Mesothelial cell of epicardium (in vitro differentiated cells): ENCODE data around the gene VSX1. TPM values are rescaled to one million over a fixed set of nuclear protein-coding genes. Genes with fewer than 3 reads are reported as not detected.

Experiments
- DNase-seq, 2 experiments: peaks; one replicate each; pipeline ENCODE4 v3.0.0; 2021; ENCODE audit warnings: low spot score in 2 of 2; ENCODE audit not compliant: unreplicated experiment in 2 of 2
- H3K27ac Mint-ChIP-seq: 2 replicates; pipeline ENCODE4 v1.8.0; 2021; ENCODE audit warnings: mixed read lengths
- H3K27me3 Mint-ChIP-seq: 2 replicates; pipeline ENCODE4 v1.8.0; 2021; ENCODE audit warnings: low read depth, mixed read lengths
- H3K36me3 Mint-ChIP-seq: 2 replicates; pipeline ENCODE4 v1.8.0; 2021; ENCODE audit warnings: mixed read lengths
- H3K4me1 Mint-ChIP-seq: 2 replicates; pipeline ENCODE4 v1.8.0; 2021; ENCODE audit warnings: mixed read lengths
- H3K4me3 Mint-ChIP-seq: 2 replicates; pipeline ENCODE4 v1.8.0; 2021; ENCODE audit warnings: mild to moderate bottlenecking, moderate library complexity, mixed read lengths
- H3K9me3 Mint-ChIP-seq: 2 replicates; pipeline ENCODE4 v1.8.0; 2021; ENCODE audit warnings: mixed read lengths
- total RNA-seq: library from RNA; stranded (reverse); gene quantifications from 3 replicates; pipeline ENCODE4 v1.2.1, GENCODE V29; 2021
- TF ChIP-seq, protein P1 (sequence below): fragments of 200-600 bp; sonication (generic); IDR thresholded peaks from one replicate; pipeline ENCODE4 v1.5.0; 2021; ENCODE audit warnings: antibody characterized with exemption; ENCODE audit not compliant: unreplicated experiment

Gene VSX1
- total RNA-seq, 1 donor from 2014 or later, result not detected

DNA sequence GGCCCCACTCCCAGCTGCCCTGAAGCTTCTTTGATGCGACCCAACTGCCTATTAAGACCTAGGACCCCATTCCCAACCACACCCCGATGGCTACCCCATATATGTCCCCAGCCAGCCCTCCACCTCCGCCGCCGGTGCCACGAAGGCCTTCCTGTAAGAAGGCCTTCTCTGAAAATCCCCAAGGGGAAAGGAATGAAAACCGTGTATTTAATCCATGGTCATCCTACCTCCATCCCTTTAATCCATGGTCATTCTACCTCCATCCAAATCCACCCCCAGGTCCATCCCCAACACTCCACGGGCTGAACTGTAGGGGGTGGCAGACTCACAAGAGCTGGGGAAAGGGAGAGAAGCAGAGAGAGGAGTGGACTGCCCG, 545 bp upstream of the VSX1 start:
- Mint-ChIP-seq H3K27ac (no peak overlapping the region), H3K9me3 (no peaks in the 10 kb centered on the region), H3K4me3 (no peak overlapping the region), H3K27me3 (peaks cover 97% of the 10 kb centered on the region), H3K4me1 (no peaks in the 10 kb centered on the region), H3K36me3 (peaks cover 2% of the 10 kb centered on the region)
- TF ChIP-seq, protein P1, sequence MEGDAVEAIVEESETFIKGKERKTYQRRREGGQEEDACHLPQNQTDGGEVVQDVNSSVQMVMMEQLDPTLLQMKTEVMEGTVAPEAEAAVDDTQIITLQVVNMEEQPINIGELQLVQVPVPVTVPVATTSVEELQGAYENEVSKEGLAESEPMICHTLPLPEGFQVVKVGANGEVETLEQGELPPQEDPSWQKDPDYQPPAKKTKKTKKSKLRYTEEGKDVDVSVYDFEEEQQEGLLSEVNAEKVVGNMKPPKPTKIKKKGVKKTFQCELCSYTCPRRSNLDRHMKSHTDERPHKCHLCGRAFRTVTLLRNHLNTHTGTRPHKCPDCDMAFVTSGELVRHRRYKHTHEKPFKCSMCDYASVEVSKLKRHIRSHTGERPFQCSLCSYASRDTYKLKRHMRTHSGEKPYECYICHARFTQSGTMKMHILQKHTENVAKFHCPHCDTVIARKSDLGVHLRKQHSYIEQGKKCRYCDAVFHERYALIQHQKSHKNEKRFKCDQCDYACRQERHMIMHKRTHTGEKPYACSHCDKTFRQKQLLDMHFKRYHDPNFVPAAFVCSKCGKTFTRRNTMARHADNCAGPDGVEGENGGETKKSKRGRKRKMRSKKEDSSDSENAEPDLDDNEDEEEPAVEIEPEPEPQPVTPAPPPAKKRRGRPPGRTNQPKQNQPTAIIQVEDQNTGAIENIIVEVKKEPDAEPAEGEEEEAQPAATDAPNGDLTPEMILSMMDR, result no peak
- peak in 1 of 2 experiments; percentile 24 for DNase-seq

DNA sequence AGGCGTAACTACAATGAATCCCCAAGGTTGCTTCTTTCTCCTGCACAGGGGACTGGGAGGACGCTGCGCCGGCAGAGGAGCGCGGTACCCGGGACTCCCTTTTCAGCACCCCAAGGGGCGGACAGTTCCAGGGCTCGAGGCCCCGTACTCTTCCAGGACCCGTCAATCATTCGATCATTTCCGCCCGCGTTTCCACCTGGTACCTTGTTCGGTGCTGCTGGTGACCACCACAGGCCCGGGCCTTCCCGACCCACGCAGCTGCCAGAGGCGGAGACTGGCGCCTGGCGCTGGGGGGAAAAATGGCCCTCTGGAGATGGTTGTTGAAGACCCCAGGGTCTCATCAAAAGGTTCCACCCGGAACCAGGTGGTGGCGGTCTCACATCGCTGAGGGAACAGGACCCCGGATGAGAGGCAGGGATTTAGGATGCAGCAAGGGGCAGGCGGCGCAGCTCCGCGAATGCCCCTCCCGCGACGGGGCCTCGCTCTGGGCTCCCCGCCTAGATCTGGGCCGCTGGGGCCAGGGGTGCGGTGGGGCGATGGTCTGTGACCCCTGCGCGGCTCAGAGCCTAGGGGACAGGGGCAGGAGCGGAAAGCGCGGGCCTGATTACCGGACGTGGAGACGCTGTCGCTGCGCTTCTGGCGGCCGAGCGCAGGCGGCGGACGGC, 744 bp downstream of the VSX1 start:
- Mint-ChIP-seq H3K27me3 (peaks cover 95% of the 10 kb centered on the region), H3K27ac (no peak overlapping the region), H3K4me3 (no peak overlapping the region), H3K4me1 (no peaks in the 10 kb centered on the region), H3K36me3 (peaks cover 2% of the 10 kb centered on the region), H3K9me3 (no peaks in the 10 kb centered on the region)
- DNase-seq, result peak in 1 of 2 experiments; percentile 77
- TF ChIP-seq, protein P1, result no peak

DNA sequence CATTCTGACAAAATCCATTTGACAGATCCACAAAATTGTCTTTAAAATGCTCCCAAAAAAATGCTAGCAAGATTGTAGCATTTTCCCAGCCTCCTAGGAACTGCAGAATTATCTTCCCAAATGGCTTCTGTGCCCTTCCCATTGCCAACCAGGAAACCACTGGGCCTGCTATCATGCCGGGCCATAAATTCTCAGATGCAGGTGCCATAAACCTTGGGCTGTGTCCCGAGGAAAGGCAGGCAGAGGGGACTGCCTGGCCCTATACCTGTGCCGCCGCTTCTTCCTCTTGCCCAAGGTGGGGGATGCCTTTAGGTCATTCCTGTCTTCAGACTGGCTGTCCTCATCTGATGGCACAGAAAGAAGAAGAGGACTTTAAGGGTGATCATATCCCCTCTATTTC, 2.8 kb downstream of the VSX1 start:
- Mint-ChIP-seq H3K9me3 (no peaks in the 10 kb centered on the region), H3K27ac (no peak overlapping the region), H3K4me1 (no peaks in the 10 kb centered on the region), H3K27me3 (peaks cover 95% of the 10 kb centered on the region), H3K36me3 (no peaks in the 10 kb centered on the region), H3K4me3 (no peak overlapping the region)
- TF ChIP-seq, protein P1, result no peak
- peak in 1 of 2 experiments; percentile 24 for DNase-seq

DNA sequence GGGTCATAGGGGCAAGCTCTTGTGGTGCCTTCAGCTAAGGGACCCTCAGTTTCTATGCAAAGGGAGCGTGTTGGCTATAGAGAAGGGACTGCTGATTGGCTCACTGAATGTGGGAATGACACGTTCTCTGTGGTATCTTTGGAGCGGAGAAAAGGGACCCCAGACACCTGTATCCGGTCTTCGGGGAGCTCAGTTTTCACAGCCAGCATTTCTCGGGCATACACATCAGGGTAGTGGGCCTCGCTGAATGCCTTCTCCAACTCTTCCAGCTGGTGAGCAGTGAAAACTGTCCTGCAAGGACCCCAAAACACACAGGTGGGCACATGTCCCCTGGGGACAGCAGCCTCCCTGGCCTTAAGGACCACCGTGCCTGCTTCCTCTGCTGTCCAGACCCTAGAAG, 3.3 kb downstream of the VSX1 start:
- Mint-ChIP-seq H3K27me3 (peaks cover 94% of the 10 kb centered on the region), H3K9me3 (no peaks in the 10 kb centered on the region), H3K36me3 (no peaks in the 10 kb centered on the region), H3K4me3 (no peak overlapping the region), H3K27ac (no peak overlapping the region), H3K4me1 (no peaks in the 10 kb centered on the region)
- peak in 1 of 2 experiments; percentile 6 for DNase-seq
- TF ChIP-seq, protein P1, result no peak

DNA sequence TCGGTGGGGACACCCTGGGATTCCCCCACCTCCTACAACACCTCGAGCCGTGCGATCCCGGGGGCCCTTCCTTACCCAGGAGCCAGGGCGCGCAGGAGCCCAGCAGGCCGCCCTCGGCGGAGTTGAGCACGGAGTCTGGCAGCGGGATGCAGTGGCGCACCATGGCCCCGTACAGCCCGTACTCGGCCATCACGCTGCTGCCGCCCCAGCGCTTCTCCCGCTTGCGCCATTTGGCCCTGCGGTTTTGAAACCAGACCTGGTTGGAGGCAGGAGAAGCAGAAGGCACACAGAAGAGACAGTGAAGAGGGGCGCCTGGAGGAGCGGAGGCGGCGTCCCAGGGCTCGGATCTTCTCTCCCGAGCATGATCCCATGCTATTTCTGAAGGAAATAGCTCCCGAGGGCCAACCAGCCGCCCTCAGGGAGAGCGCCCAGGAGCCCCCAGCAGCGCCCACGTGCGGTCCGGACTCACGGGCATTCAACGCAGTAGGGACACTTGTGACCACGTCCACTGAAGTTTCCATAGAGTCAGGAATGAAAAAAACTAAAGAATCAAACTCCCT, 4.3 kb downstream of the VSX1 start:
- Mint-ChIP-seq H3K27ac (no peak overlapping the region), H3K36me3 (no peaks in the 10 kb centered on the region), H3K9me3 (no peaks in the 10 kb centered on the region), H3K27me3 (peaks cover 92% of the 10 kb centered on the region), H3K4me1 (no peaks in the 10 kb centered on the region), H3K4me3 (no peak overlapping the region)
- peak in 1 of 2 experiments; percentile 32 for DNase-seq
- TF ChIP-seq, protein P1, result no peak
